Suprapubic skin (tissue), 3 donors: ENCODE data around the gene ELP6.

ENCODE experiments used
- CTCF ChIP-seq, 2 donors: fragments of 200-600 bp in 1 of 2; fragments of 450-650 bp in 1 of 2; sonication (generic) in 1 of 2; IDR thresholded peaks; one replicate each; pipeline ENCODE4 v1.5.1; 2016 to 2019; ENCODE audit warnings: antibody characterized with exemption in 2 of 2, mild to moderate bottlenecking in 1 of 2, moderate library complexity in 1 of 2
- EP300 ChIP-seq: sonication (generic); formaldehyde crosslinking; IDR thresholded peaks from one replicate; pipeline ENCODE4 v1.6.1; 2017; ENCODE audit warnings: antibody characterized with exemption
- POLR2A ChIP-seq, 2 donors: fragments of 450-650 bp; IDR thresholded peaks; one replicate each; pipeline ENCODE4 v1.6.1; 2017; ENCODE audit warnings: antibody characterized with exemption in 2 of 2, mild to moderate bottlenecking in 2 of 2, moderate library complexity in 2 of 2

DNA sequence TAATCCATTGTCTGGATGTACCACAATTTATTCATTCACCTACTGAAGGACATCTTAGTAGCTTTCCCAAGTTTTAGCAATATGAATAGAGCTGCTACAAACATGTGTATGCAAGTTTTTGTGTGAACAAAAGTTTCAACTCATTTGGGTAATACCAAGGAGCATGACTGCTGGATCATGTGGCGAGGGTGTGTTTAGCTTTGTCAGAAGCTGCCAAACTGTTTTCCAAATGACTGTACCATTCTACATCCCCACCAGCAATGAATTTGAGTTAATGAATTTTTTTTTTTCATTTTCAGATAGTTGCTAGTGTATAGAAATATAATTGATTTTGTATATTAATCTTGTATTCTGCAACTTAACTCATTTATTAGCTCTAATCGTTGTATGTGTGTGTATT is 20.0 kb upstream of the ELP6 start:
- TF ChIP-seq POLR2A (IDR thresholded peaks at IDR 0.05) (no peak), EP300 (no peak), CTCF (IDR thresholded peaks at IDR 0.05) (no peak)
